Calu3 (cell line): ENCODE measurements around the gene CDK14. TPM values are rescaled to one million over a fixed set of nuclear protein-coding genes. Genes with fewer than 3 reads are reported as not detected.

Source experiments
- BruUV-seq: library from RNA; stranded (reverse); fragments of 400-500 nt; replicated peaks from 2 replicates; lab custom pipeline; 2021; lab: Mats Ljungman, UMichigan
- CTCF ChIA-PET: fragments of 300-600 bp; sonication (Branson Sonifier 250); formaldehyde crosslinking; loops from one replicate; lab custom pipeline; 2022; ENCODE audit warnings: antibody characterized with exemption; lab: Charles Lee
- DNase-seq: peaks from one replicate; pipeline ENCODE4 v3.0.0; 2022
- H3K27ac Mint-ChIP-seq: one replicate; pipeline ENCODE4 v1.8.0; 2022; ENCODE audit warnings: mixed read lengths; ENCODE audit not compliant: unreplicated experiment
- H3K27me3 Mint-ChIP-seq: one replicate; pipeline ENCODE4 v1.8.0; 2022; ENCODE audit warnings: mixed read lengths; ENCODE audit not compliant: unreplicated experiment
- H3K36me3 Mint-ChIP-seq: one replicate; pipeline ENCODE4 v1.8.0; 2022; ENCODE audit warnings: mild to moderate bottlenecking, moderate library complexity, mixed read lengths; ENCODE audit not compliant: insufficient read depth, unreplicated experiment
- H3K4me1 Mint-ChIP-seq: one replicate; pipeline ENCODE4 v1.8.0; 2022; ENCODE audit warnings: mild to moderate bottlenecking, low read depth, mixed read lengths; ENCODE audit not compliant: unreplicated experiment
- H3K4me3 Mint-ChIP-seq: one replicate; pipeline ENCODE4 v1.8.0; 2022; ENCODE audit warnings: mild to moderate bottlenecking, low read depth, moderate library complexity, mixed read lengths; ENCODE audit not compliant: unreplicated experiment
- H3K9me3 Mint-ChIP-seq: one replicate; pipeline ENCODE4 v1.8.0; 2022; ENCODE audit warnings: low read depth, mixed read lengths; ENCODE audit not compliant: unreplicated experiment
- CTCF ChIP-seq: fragments of 200-600 bp; IDR thresholded peaks from one replicate; pipeline ENCODE4 v1.8.0; 2022; ENCODE audit warnings: antibody characterized with exemption; ENCODE audit not compliant: unreplicated experiment
- intact Hi-C: fragments of 100-400 bp; cut with micrococcal nuclease; formaldehyde crosslinking; loops from one replicate; pipeline ENCODE4 v1.10.0; 2022; ENCODE audit not compliant: unreplicated experiment
- total RNA-seq: library from RNA; stranded (reverse); gene quantifications from 2 replicates; pipeline ENCODE4 v1.2.3, GENCODE V29; 2022

The CDK14 gene
- total RNA-seq, 1 experiment from 2014 or later = 29.4 TPM

GRCh38 chr7:90817846-90818245 lies 221.7 kb downstream of the CDK14 start:
- no peak for TF ChIP-seq CTCF
- Mint-ChIP-seq H3K4me3 (no peak overlapping the region), H3K27me3 (no peaks in the 10 kb centered on the region), H3K27ac (no peak overlapping the region), H3K9me3 (peaks cover 3% of the 10 kb centered on the region), H3K36me3 (peaks cover 4% of the 10 kb centered on the region), H3K4me1 (peaks cover 18% of the 10 kb centered on the region)
- DNase-seq = no peak
- CTCF ChIA-PET = interaction anchor here (0.6 kb wide), 1 partner anchor 217 kb away, joined by 3 read pairs; no protein-coding TSS in a partner anchor
- intact Hi-C loops = no loop called here
- BruUV-seq = no TSS peak

- peaks cover 18% of the 10 kb centered on the region for H3K4me1 Mint-ChIP-seq
Observed at GRCh38 chr7:90818341-90818740, 222.2 kb downstream of the CDK14 start.

GRCh38 chr7:90821961-90822620 lies 226.0 kb downstream of the CDK14 start:
- intact Hi-C loops = no loop called here
- no peaks in the 10 kb centered on the region for H3K27me3 Mint-ChIP-seq
- no peak for DNase-seq
- H3K4me3 Mint-ChIP-seq = no peak overlapping the region
- peaks cover 14% of the 10 kb centered on the region for H3K4me1 Mint-ChIP-seq
- BruUV-seq = no TSS peak
- H3K27ac Mint-ChIP-seq = no peak overlapping the region
- CTCF ChIA-PET = no interaction called here
- peaks cover 3% of the 10 kb centered on the region for H3K9me3 Mint-ChIP-seq
- H3K36me3 Mint-ChIP-seq = no peaks in the 10 kb centered on the region
- no peak for TF ChIP-seq CTCF

More at GRCh38 chr7:90818341-90818740, 222.2 kb downstream of the CDK14 start:
- H3K9me3 Mint-ChIP-seq = peaks cover 3% of the 10 kb centered on the region
- no peaks in the 10 kb centered on the region for H3K27me3 Mint-ChIP-seq
- no peak for TF ChIP-seq CTCF
- peaks cover 4% of the 10 kb centered on the region for H3K36me3 Mint-ChIP-seq
- intact Hi-C loops = no loop called here
- BruUV-seq = no TSS peak
- DNase-seq = no peak
- CTCF ChIA-PET = interaction anchor here (0.6 kb wide), 1 partner anchor 217 kb away, joined by 3 read pairs; no protein-coding TSS in a partner anchor
- H3K27ac Mint-ChIP-seq = no peak overlapping the region
- H3K4me3 Mint-ChIP-seq = no peak overlapping the region

- Mint-ChIP-seq H3K9me3 (peaks cover 6% of the 10 kb centered on the region), H3K4me1 (peaks cover 7% of the 10 kb centered on the region), H3K4me3 (no peak overlapping the region), H3K27me3 (no peaks in the 10 kb centered on the region), H3K27ac (no peak overlapping the region), H3K36me3 (no peaks in the 10 kb centered on the region)
- TF ChIP-seq CTCF = no peak
- intact Hi-C loops = no loop called here
- DNase-seq = no peak
- no TSS peak for BruUV-seq
- CTCF ChIA-PET = interaction anchor here (0.5 kb wide), 1 partner anchor 184 kb away, joined by 4 read pairs; no protein-coding TSS in a partner anchor
Observed at GRCh38 chr7:90824386-90825307, 228.5 kb downstream of the CDK14 start.
